ENCODE results near the gene SUCNR1.
A peak's percentile ranks its signal among the peaks of the same experiment; 100 is the strongest.
"Not testable (repeated sequence)": the region's sequence is repeated elsewhere in the genome, so short reads cannot be mapped to it uniquely, and the experiment has no call there.

SUCNR1 gene

GRCh38 chr3:151874079-151874478 lies 636 bp downstream of the SUCNR1 start:
- not testable (repeated sequence) for DNase-seq

DNA sequence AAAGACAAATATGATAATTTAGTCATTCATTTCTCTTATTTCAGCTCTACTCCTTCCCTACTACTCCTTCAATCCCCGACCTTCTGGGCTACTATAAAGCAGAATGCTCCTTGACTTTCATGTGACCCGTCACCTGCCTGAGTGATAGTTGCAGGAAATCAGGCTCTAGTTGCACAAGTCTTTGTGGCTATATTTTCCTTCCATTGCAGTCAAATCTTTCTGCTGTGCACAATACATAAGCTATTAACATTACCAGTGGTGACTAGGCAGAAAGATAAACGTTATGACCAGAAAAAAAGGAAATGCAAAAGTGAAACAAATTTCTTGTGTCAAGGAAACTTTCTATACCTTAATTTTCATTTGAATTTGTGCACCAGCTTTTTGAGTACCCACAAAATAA lies 2.3 kb downstream of the SUCNR1 start:
- DNase-seq: no peak

GRCh38 chr3:151877269-151877668 lies 3.8 kb downstream of the SUCNR1 start:
- DNase-seq: no peak

DNA sequence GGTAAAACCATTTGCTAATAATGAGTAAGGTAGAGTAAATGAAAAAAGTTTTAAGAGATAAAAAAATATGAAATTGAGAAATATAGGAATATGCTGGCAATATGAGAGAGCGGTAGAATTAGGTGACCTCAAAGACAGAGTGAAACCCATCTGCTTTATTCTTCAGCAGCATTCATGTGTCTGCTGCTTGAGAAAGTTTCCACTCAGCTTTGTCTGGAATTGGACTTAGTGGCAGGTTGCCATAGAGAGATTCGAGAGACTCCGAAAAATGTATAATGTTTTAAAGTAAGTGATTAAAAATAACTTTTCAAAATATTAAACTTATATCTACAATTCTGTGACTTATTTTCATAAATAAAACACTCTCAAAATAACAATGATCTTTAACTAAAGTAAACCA lies 5.0 kb downstream of the SUCNR1 start:
- DNase-seq: no peak

DNA sequence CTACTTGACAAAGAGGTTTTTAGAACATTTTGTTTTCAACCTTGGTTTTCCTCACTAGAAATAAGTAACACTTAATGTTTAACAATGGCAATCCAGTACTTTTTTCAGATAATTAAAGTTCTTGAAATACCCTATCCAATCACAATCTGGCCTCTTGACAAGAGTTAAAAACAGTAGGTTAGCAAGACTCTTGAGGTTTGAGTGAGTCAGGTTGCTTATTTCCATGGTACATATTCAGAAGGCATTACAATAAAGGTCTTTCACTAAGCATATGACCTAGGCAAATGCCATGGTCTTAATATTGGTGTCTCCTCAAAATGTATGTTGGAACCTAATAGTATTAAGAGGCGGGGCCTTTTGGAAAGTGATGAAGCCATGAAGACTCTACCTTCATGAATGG lies 5.6 kb downstream of the SUCNR1 start:
- DNase-seq: no peak

- no peak for DNase-seq
These were observed 6.4 kb downstream of the SUCNR1 start for GRCh38 chr3:151879679-151880415.

DNA sequence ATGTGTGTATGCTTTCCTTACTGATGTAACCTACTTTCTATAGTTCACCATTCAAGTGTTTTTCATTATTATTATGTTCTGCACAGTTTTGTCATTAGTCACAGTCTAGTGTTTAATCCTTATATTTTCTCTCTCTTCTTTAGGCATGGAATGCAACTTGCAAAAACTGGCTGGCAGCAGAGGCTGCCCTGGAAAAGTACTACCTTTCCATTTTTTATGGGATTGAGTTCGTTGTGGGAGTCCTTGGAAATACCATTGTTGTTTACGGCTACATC lies 6.9 kb downstream of the SUCNR1 start:
- DNase-seq: no peak

DNA sequence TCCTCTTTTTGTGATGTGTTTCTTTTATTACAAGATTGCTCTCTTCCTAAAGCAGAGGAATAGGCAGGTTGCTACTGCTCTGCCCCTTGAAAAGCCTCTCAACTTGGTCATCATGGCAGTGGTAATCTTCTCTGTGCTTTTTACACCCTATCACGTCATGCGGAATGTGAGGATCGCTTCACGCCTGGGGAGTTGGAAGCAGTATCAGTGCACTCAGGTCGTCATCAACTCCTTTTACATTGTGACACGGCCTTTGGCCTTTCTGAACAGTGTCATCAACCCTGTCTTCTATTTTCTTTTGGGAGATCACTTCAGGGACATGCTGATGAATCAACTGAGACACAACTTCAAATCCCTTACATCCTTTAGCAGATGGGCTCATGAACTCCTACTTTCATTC lies 7.7 kb downstream of the SUCNR1 start:
- no peak for DNase-seq

DNA sequence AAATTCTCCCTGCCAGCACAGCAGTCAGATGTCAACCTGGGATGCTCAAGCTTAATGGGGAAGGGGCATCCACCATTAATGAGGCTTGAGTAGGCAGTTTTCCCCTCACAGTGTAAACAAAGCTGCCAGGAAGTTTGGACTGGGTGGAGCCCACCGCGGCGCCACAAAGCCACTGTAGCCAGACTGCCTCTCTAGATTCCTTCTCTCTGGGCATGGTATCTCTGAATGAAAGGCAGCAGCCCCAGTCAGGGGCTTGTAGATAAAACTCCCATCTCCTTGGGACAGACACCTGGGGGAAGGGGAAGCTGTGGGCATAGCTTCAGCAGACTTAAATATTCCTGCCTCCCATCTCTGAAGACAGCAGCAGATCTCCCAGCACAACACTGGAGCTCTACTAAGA lies 12.0 kb downstream of the SUCNR1 start:
- not testable (repeated sequence) for DNase-seq

GRCh38 chr3:151887450-151888211 lies 14.2 kb downstream of the SUCNR1 start:
- DNase-seq: not testable (repeated sequence)

DNA sequence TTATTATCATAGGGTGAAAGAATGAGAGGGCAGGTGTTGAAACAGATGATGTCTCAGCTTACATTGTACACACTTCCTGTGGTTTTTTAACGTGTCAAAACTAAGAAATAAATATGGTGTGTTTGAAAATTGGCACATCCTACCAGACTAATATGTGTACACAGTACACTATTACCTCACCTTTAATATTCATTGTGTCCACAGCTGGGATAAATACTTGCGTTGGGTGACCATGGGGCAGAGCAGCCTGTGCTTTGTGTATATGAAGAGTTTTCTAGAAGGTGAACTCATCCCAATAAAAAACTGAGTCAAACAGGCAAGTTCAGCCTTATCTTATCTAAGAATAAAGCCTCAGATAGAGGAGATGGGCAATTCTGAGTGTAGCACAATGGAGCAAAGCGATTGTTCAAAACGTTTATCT lies 17.3 kb downstream of the SUCNR1 start:
- peak in 1 of 2 donors; percentile 10 for DNase-seq

DNA sequence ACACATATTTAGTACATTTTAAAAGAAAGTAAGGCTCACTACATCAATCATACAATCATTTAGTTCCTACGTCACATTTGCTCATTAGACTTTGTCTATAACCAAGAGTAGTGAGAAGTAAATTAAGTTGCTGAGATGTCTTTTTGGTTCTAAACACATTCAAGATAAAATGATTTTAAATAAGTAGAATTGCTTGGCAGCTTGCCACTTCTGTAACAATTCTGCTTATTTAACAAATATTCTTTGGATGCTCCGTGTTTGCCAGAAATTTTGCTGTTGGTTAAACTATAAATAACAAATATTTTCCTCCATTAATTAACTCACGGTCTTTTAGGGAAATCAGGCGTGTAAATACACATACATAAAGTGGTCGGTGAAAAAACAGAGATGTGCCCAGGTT lies 18.3 kb downstream of the SUCNR1 start:
- DNase-seq: no peak

DNA sequence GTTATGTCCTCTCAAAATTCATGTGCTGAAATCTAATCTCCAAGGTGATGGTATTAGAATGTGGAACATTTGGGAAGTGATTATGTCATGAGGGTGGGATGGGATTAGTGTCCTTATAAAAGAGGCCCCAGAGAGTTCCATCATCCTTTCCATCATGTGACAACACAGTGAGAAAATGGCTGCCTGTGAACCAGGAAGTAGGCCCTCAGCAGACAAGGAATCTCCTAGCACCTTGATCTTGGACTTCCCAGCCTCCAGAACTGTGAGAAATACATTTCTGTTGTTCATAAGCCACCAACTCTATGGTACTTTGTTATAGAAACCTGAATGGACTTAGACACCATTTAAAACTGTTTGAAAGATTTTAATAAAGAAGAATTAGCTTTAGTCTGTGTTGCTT lies 20.8 kb downstream of the SUCNR1 start:
- DNase-seq: no peak

- no peak for DNase-seq
These were observed 22.2 kb downstream of the SUCNR1 start for GRCh38 chr3:151895478-151896241.

DNA sequence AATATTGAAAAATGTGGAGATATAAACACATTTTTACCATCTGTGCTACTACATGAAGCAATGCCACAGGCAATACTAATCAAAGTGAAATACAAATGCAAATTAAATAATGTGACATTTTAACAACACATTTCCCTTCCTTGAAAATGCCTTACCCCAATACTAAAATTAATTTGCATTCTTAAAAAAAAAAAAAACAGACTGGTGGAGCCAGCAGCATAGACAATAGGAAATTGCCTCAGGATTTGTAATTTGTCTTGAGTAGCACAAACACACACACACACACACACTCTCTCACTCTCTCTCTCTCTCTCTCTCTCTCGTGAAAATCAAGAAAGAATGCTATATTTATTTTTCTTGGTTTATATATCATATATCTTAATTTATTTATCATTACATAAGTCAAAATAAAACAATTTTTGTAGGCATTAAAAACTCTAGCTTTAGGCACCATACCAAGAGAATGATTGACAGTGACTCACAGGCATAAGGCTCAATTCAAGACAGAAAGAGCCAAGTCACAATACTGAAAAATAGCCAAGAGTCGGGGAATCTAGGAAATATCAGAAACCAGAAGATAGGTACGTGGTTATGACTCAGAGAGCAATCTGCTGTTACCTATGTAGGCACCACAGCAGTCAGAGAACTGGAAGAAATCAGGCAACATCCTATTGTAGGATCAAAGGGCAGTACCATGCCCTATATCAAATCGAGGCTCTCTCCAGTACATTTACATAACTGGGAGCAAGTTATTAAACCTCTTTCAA lies 23.0 kb downstream of the SUCNR1 start:
- DNase-seq: no peak

- not testable (repeated sequence) for DNase-seq
These were observed 24.7 kb downstream of the SUCNR1 start for GRCh38 chr3:151898121-151898520.

DNA sequence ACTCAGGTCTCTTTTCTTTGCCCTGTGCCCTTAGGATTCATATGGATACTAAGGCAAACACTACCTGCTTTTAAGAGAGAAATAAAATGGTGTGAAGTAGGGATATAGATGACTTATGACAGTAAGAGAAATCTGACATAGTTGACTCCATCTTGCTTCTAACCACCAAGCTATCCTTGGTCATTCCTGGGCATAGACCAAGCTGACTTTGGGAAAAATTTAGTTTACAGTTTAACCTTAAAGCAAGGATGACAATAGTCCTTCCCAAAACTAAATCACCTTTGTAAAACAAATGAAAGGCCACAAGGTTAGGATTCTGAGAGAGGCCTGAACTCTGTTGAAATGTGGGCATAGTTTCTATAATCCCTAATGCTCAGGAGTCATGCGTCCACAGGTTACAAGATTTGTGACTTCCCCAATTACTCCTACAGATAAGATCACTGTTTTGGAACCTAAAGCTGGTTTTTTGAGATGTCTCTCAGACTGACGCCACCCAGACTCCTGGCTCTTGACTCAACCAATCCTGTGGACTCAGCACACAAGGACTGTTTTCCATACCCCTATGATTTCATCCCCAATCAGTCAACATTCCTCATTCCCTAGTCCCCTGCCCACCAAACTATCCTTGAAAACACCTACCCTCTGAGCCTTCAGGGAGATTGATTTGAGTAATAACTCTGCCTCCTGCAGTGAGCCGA lies 25.3 kb downstream of the SUCNR1 start:
- not testable (repeated sequence) for DNase-seq

- DNase-seq: no peak
These were observed 26.6 kb downstream of the SUCNR1 start for GRCh38 chr3:151899996-151900395.

GRCh38 chr3:151900460-151900859 lies 27.0 kb downstream of the SUCNR1 start:
- DNase-seq: no peak

DNA sequence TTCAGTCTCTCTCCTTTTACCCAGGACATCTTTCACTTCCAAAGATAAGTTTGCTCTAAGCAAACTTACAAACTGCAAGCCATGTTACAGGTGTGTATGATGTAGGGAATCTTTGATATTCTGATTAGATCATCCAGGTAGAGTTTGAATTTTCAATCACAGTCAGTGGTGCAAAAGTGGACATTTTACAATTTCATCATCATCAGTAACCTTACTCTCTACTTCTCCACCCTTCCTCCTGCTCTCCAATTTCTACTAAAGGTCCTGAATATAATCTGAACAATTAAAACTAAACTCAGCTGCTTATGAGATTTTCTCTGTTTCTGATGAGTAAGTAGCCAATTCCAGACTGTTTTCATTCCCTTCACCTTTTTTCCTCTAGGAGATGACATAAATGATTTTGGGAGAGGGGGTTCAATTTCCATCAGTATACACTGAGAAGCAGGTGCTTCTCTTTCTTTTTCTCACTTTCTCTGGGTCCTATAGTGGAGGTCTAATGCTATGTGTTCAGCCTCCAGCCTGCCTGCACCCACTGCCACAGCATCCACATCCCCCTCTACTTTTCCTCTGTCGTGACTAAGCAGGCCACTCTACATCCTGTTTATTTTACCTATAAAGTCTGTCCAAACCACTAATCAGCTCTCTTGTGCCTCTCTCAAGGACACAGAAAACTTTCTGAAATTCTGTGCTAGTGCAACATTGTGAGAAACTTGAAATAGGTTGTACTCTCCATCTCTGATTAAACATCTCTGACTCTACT lies 27.6 kb downstream of the SUCNR1 start:
- DNase-seq: no peak

- no peak for DNase-seq
These were observed 28.3 kb downstream of the SUCNR1 start for GRCh38 chr3:151901644-151902285.
